Activated CD8-positive, alpha-beta memory T cell treated with anti-CD3 and anti-CD28 coated beads, Interleukin-2, amount 10 ng/mL, durations not matched to agents 7 days and 5 days (primary cell): ENCODE data around the gene FDPS. TPM values are rescaled to one million over a fixed set of nuclear protein-coding genes. Genes with fewer than 3 reads are reported as not detected.

ENCODE experiments used
- ATAC-seq: fragments of 150-1000 bp; cut with Tn5 transposase; one replicate; pipeline ENCODE4 v1.10.0; 2021; ENCODE audit warnings: moderate library complexity
- CTCF ChIA-PET: fragments of 350-600 bp; sonication (Branson Sonifier 250); formaldehyde crosslinking; loops from one replicate; lab custom pipeline; 2021; ENCODE audit warnings: antibody characterized with exemption; lab: Charles Lee
- DNase-seq: peaks from one replicate; pipeline ENCODE4 v3.0.0-alpha.2; 2020
- H3K27ac Mint-ChIP-seq: one replicate; pipeline ENCODE4 v1.8.0; 2021; ENCODE audit warnings: mild to moderate bottlenecking, mixed read lengths
- H3K27me3 Mint-ChIP-seq: one replicate; pipeline ENCODE4 v1.8.0; 2021; ENCODE audit warnings: mixed read lengths
- H3K36me3 Mint-ChIP-seq: one replicate; pipeline ENCODE4 v1.8.0; 2021; ENCODE audit warnings: mild to moderate bottlenecking, mixed read lengths
- H3K4me1 Mint-ChIP-seq: one replicate; pipeline ENCODE4 v1.8.0; 2021; ENCODE audit warnings: mixed read lengths
- H3K4me3 Mint-ChIP-seq: one replicate; pipeline ENCODE4 v1.8.0; 2021; ENCODE audit warnings: mild to moderate bottlenecking, moderate library complexity, mixed read lengths
- H3K9me3 Mint-ChIP-seq: one replicate; pipeline ENCODE4 v1.8.0; 2022; ENCODE audit warnings: low read depth, mixed read lengths
- total RNA-seq, 2 experiments: library from RNA; stranded (reverse); gene quantifications; one replicate each; pipeline ENCODE4 v1.2.3, GENCODE V29; 2021

FDPS gene
- 100 to 1,000 TPM; 329 to 406 TPM for total RNA-seq

DNA sequence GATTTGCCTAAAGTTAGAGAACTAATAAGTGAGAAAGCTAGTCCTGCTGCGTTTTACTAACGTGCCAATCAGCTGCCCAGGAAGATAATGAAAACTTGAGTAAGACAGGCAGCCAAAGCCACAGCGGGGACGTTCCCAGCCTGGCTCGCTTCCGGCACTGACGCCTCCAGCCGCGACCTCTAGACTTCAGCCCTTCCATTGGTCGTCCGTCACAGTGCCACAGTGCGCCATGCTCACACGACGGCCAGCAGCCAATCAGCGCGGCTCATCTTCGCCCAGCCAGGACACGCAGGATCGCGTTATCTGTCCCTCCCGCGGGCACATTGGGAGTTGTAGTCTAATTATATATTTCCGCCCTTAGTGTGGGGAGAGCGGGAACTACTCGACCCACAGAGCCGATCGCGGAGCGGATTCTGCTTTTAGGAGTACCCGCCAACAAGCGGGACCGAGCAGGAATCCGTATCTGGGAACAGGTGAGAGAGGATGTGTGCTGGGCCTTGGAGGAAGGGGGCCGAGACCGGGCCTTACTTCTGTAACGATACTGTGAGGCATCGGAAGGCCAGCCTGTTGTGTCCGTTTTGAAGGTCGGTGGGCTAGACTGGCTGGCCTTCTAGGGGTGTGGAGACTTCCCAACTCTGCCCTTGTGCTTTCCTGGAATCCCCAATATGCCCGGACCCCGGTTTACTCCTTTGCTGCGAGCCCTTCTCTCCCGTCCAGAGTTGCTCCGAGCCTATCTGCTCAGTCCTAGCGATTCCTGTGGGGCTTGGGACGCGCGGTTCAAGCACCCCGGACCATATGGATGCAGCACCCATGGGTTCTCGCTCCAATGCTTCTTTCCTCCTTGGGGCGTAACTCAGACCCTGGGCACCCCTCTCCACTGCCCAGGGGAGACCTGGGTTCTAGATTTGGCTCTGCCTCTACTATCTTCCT lies at the start of gene FDPS:
Gene FDPS, plus strand, starts transcription at position 374 of the 930 bp plus-strand sequence. CDS start 924 bp downstream, outside the sequence.
- H3K4me3 Mint-ChIP-seq = peak within 1 kb of the TSS; percentile 97
- ATAC-seq (peak; percentile 99), DNase-seq (peak; percentile 99)
- peak within 1 kb of the TSS; percentile 96 for H3K27ac Mint-ChIP-seq
- no peaks in the 10 kb centered on the region for H3K9me3 Mint-ChIP-seq
- peaks cover 37% of the 10 kb centered on the region for H3K36me3 Mint-ChIP-seq
- H3K27me3 Mint-ChIP-seq = no peaks in the 10 kb centered on the region
- H3K4me1 Mint-ChIP-seq = peaks cover 42% of the 10 kb centered on the region
- CTCF ChIA-PET = interaction anchor here (1.0 to 5.9 kb wide), 13 partner anchors 11 to 227 kb away, joined by 3 to 67 read pairs (median 7); partner anchors contain the start of genes CLK2, ENTREP3, RUSC1 and SCAMP3

DNA sequence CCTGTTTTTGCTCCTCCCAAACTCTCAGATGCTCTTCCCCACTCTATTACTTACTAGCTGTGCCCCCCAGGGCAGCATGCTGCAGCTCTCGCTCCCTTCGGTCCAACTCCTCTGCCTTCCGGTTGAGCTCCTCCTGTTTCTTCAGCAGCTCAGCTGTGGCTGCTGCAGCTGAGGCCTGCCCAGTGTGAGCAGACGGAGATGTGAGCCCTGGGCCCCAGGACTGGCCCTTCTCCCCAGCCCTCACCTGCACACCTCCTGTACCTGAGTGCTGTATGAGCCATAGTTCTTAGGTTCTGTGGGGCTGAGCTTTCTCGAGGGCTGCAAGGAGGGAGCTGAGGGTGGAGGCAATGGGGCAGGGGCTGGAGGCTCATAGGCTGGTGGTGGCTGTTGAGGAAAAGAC lies 48.4 kb upstream of the FDPS start:
- ATAC-seq (no peak), DNase-seq (no peak)
- Mint-ChIP-seq H3K4me3 (peak overlapping the region; percentile 95), H3K36me3 (peaks cover 47% of the 10 kb centered on the region), H3K27ac (no peak overlapping the region), H3K4me1 (peaks cover 42% of the 10 kb centered on the region), H3K27me3 (no peaks in the 10 kb centered on the region), H3K9me3 (no peaks in the 10 kb centered on the region)
- CTCF ChIA-PET = interaction anchor here (1.0 to 4.7 kb wide), 4 partner anchors 11 to 87 kb away, joined by 3 to 97 read pairs (median 10); partner anchors contain the start of genes CLK2 and KRTCAP2

DNA sequence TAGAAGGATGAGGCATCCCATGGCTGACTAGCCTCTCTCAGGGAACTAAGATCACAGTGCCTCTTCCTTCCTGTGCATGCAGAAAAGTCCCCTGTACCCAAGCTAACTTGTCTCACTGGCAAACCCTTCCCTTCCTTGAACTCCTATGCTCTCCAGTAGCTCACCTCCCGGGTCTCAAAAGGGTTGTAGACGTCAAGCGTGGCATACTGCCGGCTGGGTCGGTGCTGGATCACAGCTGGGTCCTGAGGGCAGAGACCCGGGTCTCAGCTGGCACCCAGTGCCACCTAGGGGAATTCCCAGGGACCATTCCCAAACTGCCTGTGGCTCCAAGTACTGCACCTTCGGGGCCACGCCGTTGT lies 47.2 kb upstream of the FDPS start:
- Mint-ChIP-seq H3K9me3 (no peaks in the 10 kb centered on the region), H3K4me1 (peaks cover 39% of the 10 kb centered on the region), H3K4me3 (peak overlapping the region; percentile 95), H3K36me3 (peaks cover 57% of the 10 kb centered on the region), H3K27ac (peak overlapping the region; percentile 86), H3K27me3 (no peaks in the 10 kb centered on the region)
- CTCF ChIA-PET = interaction anchor here (0.9 to 4.7 kb wide), 9 partner anchors 10 to 88 kb away, joined by 3 to 97 read pairs (median 4); partner anchors contain the start of genes CLK2, FDPS and KRTCAP2
- DNase-seq = peak; percentile 55
- peak; percentile 13 for ATAC-seq

DNA sequence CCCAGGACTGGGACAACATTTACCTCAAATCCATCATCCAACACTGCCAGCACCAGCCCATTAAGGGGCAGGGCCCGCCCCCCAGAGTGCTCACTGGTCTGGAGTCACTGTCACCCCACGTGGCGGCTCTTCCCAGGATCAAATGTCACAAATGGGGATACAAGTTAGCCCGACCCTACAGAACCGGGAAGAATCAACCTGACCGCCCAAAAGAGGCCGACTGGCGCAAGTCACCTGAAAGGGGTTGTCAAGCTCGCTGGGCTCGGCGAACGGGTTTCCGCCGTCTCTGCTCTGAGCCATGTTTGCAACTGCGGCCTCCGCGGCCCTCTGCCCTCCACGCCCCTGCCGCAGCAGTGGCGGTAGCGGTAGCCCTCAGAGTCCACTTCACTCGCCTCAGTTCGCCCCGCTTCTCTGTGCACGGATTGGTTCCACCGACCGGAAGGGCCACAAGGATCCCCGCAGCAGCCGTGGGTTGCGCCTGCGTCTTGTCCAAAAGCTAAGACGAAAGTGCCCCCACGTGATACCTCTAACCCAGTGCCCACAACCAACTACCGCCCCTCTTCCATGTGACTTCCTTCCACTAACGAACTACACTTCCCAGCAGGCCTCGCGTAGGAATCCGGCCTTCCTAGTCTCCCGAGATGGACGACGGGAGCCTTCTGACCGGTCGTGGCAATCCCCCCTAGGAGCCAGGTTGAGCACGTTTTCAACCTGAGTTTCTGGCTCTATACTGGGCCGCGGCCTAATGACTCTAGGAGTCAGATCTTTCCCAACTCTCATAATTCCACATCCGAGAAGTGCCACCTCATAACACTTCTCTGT lies 46.6 kb upstream of the FDPS start, which contains the start of gene SCAMP3:
Gene SCAMP3, minus strand, starts transcription at position 509 of the 822 bp plus-strand sequence. Its CDS starts 209 bp downstream, at position 300.
- peaks cover 39% of the 10 kb centered on the region for H3K4me1 Mint-ChIP-seq
- H3K27ac Mint-ChIP-seq = peak within 1 kb of the TSS; percentile 86
- H3K27me3 Mint-ChIP-seq = no peaks in the 10 kb centered on the region
- H3K36me3 Mint-ChIP-seq = peaks cover 60% of the 10 kb centered on the region
- DNase-seq (peak; percentile 95), ATAC-seq (peak; percentile 97)
- CTCF ChIA-PET = interaction anchor here (0.9 to 4.7 kb wide), 9 partner anchors 9 to 89 kb away, joined by 3 to 97 read pairs (median 4); partner anchors contain the start of genes CLK2, FDPS and KRTCAP2
- H3K9me3 Mint-ChIP-seq = no peaks in the 10 kb centered on the region
- peak within 1 kb of the TSS; percentile 95 for H3K4me3 Mint-ChIP-seq

DNA sequence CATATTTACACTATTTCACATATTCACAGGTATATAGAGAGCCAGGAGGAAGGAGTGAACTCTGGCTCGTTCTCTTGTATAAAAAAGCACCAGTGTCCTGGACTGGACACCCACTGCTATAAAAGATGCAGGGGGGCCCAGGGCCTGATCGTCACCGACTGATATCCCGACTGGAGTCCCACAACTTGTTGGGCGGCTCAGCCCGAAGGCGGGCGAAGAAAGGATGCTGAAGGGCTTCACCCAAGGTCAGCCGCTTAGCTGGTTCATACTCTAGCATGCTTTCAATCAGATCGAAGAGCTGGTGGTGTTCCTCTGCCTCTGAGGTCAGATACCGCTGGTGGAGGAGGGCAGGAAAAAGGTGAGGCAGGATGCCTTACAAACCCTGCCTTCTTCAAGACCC lies 45.6 kb upstream of the FDPS start:
- no peaks in the 10 kb centered on the region for H3K27me3 Mint-ChIP-seq
- ATAC-seq = no peak
- no peak overlapping the region for H3K4me3 Mint-ChIP-seq
- peak overlapping the region; percentile 45 for H3K27ac Mint-ChIP-seq
- no peak for DNase-seq
- peaks cover 63% of the 10 kb centered on the region for H3K36me3 Mint-ChIP-seq
- peaks cover 39% of the 10 kb centered on the region for H3K4me1 Mint-ChIP-seq
- H3K9me3 Mint-ChIP-seq = no peaks in the 10 kb centered on the region
- CTCF ChIA-PET = interaction anchor here (1.0 to 6.1 kb wide), 4 partner anchors 12 to 329 kb away, joined by 3 to 49 read pairs (median 6); partner anchors contain the start of gene FDPS

DNA sequence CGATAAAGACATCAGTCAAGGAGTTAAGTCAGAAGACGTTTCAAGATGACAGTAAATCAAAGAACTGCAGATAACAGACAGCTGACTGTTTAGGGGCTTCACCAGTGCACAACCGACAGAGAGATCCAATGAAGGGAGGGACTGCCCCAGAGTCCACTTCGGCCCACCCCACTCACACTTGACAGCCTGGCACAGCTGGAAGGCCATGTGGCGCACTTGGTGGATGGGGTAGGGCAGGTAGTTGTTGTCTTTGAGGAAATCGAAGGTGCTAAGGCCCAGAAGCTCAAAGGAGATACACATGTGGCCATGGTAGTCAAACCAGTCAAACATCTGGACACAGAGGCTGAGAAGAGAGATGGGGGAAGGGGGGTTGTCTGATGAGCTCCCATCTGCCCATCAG lies 42.1 kb upstream of the FDPS start:
- H3K27ac Mint-ChIP-seq = no peak overlapping the region

DNA sequence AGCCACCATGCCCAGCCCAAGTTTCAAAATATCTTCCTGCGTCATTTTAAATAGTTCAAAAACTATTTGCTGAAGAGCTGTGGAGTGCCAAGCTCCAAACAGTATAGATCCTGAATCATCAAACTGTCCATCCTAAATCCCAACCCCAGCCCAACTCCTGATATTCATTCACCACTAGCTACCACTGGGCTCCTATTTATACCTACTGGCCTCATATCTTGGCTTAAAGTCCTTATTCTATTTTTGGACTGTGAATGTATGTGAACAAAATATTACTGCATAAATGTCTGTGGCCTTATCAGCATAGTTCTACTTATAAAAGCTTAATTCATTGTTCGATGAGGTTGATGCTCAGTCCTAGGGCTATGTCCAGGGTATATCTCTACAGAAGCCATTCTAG lies 41.3 kb upstream of the FDPS start:
- ATAC-seq (no peak), DNase-seq (no peak)
- Mint-ChIP-seq H3K36me3 (peaks cover 79% of the 10 kb centered on the region), H3K27ac (no peak overlapping the region), H3K27me3 (no peaks in the 10 kb centered on the region), H3K9me3 (no peaks in the 10 kb centered on the region), H3K4me1 (peaks cover 32% of the 10 kb centered on the region), H3K4me3 (no peak overlapping the region)
- CTCF ChIA-PET = interaction anchor here (1.2 to 6.1 kb wide), 2 partner anchors 16 to 55 kb away, joined by 4 to 49 read pairs; no protein-coding TSS in a partner anchor

More for the DNA sequence above, 42.1 kb upstream of the FDPS start:
- ATAC-seq (no peak), DNase-seq (no peak)
- H3K4me3 Mint-ChIP-seq = no peak overlapping the region
- H3K27me3 Mint-ChIP-seq = no peaks in the 10 kb centered on the region
- H3K36me3 Mint-ChIP-seq = peaks cover 78% of the 10 kb centered on the region
- no peaks in the 10 kb centered on the region for H3K9me3 Mint-ChIP-seq
- peaks cover 30% of the 10 kb centered on the region for H3K4me1 Mint-ChIP-seq
- CTCF ChIA-PET = interaction anchor here (1.2 to 6.1 kb wide), 5 partner anchors 10 to 59 kb away, joined by 4 to 49 read pairs (median 4); no protein-coding TSS in a partner anchor

DNA sequence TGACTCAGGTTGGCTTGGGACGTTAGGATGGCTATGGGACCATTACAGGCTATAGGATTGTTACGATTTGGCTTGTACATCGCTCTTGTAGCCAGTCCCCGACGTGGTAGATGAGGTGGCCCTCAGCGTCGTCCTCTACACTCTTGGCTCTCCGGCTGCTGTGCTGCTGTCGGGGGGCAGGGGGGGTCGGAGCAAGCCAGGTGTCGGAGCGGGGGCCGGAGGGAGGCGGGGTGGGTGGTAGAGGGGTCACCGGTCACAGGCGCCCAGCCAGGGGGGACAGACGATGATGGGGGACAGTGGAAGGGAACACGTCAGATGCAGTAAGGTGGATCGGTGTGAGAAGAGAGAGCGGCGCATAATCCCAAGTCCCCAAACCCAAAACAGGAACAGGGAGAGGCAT lies 40.0 kb upstream of the FDPS start:
- DNase-seq = no peak
- peaks cover 75% of the 10 kb centered on the region for H3K36me3 Mint-ChIP-seq
- H3K27me3 Mint-ChIP-seq = no peaks in the 10 kb centered on the region
- no peak overlapping the region for H3K27ac Mint-ChIP-seq
- ATAC-seq = no peak
- H3K9me3 Mint-ChIP-seq = no peaks in the 10 kb centered on the region
- no peak overlapping the region for H3K4me3 Mint-ChIP-seq
- H3K4me1 Mint-ChIP-seq = peaks cover 28% of the 10 kb centered on the region
- CTCF ChIA-PET = interaction anchor here (6.1 kb wide), 1 partner anchor 17 kb away, joined by 49 read pairs; no protein-coding TSS in a partner anchor

DNA sequence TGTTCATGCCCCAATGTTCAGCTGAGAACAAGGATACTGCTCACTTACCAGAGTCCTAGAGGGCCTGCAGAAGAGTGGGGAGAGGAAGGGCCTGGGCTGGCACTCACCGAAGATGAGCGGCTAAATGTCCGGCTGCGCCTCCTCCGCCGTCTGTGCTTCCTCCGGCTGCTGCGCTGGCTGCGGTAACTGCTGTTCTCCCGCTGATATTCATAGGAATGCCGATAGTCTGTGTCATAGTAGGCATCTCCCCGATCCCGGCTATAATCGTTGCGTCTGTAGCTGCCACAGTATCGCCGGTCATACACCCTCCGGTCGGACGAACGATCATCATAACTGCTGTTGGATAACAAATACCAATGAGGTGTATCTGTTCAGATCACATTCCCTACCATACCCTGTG lies 39.3 kb upstream of the FDPS start:
- no peak for DNase-seq
- ATAC-seq = no peak
- Mint-ChIP-seq H3K27ac (no peak overlapping the region), H3K27me3 (no peaks in the 10 kb centered on the region), H3K4me1 (peaks cover 30% of the 10 kb centered on the region), H3K9me3 (no peaks in the 10 kb centered on the region), H3K36me3 (peaks cover 70% of the 10 kb centered on the region), H3K4me3 (no peak overlapping the region)
- CTCF ChIA-PET = interaction anchor here (0.6 to 6.1 kb wide), 2 partner anchors 18 to 439 kb away, joined by 3 to 49 read pairs; no protein-coding TSS in a partner anchor

DNA sequence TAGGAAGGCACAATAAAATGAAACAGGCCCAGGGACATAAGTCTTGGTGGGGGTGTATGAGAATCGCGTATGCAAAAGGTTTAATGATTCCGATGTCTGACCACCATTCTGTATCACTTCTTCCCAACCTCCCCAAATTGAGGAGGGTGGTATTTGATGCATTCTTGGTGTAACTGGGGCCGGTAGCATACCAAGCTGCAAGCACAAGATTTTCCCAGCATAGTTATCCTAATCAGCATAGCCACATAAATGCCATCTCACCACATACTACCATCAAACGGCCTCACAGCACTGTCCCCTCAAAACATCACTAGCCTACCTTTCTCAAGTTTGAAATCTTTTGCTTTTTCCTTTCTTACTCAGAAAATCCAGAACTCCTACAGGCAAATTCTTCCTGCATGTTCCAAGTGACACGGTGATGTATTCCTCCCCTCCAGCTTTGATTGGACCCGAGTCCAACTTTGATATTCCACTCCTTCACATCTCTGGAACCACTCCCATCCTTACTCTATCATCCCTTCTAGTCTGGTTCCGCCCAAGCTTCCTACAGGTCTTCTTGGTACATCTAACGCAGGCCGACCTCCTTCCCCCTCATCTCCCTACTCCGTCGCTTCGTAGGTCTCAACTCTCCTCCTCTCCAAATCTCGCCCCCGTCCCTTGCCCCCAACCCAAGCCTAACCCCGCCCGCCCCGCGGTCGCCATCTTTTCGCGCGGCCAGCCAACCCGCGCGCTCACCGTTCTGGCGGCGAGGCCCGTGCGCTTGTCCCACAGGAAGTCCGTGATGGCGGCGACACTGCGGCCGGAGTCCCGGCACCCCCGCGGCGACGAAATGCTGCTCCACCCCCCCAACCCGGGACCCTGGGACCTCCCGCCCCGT lies 36.0 kb upstream of the FDPS start:
- Mint-ChIP-seq H3K27ac (peak overlapping the region; percentile 95), H3K9me3 (no peaks in the 10 kb centered on the region), H3K4me1 (peaks cover 43% of the 10 kb centered on the region), H3K27me3 (no peaks in the 10 kb centered on the region), H3K36me3 (peaks cover 42% of the 10 kb centered on the region), H3K4me3 (peak overlapping the region; percentile 98)
- CTCF ChIA-PET = interaction anchor here (0.7 to 7.7 kb wide), 10 partner anchors 11 to 806 kb away, joined by 3 to 68 read pairs (median 3); partner anchors contain the start of genes ENTREP3 and FDPS
- DNase-seq = no peak
- peak; percentile 32 for ATAC-seq

DNA sequence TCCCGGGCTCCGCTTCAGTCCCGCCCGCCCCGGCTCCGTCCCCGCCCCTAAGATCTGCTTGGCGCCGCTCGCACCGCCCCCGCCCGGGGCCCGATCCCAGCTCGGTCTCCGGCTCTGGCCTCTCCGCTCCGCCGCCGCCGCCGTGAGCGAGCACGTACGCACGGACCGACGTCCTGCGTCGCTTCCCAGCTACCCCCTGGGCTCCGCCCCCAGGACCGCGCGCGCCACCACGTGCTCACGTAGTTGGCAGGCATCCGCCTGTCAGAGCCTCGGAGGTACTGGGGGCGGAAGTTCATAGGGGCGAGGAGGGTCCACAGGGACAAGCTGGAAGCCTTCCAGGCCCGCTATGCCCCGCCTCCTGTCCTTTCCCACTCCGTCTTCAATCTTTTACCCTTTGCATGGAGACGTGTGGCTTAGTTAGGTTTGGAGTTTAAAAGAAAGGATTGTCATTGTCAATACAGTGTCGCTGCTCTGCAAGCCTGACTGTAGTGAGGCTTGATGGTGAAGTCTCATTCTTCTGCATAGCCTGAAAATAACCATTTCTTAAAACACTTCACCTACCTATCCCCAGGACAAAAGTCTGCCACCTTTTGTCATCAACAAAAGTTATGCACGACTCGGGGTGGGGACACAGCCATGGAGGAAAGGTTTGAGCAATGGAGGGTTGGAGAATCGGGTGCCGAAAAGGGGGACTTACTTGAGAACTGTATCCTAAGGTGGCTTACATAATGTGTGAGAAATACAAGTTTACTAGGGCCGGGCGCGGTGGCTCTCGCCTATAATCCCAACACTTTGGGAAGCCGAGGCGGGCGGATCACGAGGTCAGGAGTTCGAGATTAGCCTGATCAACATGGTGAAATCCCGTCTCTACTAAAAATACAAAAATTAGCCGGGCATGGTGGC lies 35.1 kb upstream of the FDPS start, which contains the start of gene CLK2:
Gene CLK2, minus strand, starts transcription at position 162 of the 903 bp plus-strand sequence. CDS start 2,527 bp downstream, outside the sequence.
- CTCF ChIA-PET = interaction anchor here (0.7 to 7.7 kb wide), 11 partner anchors 12 to 807 kb away, joined by 3 to 68 read pairs (median 3); partner anchors contain the start of gene FDPS
- peak within 1 kb of the TSS; percentile 98 for H3K4me3 Mint-ChIP-seq
- peak; percentile 88 for ATAC-seq

More for the DNA sequence above, 35.1 kb upstream of the FDPS start, which contains the start of gene CLK2:
- H3K9me3 Mint-ChIP-seq = no peaks in the 10 kb centered on the region
- DNase-seq = peak; percentile 98
- peak within 1 kb of the TSS; percentile 95 for H3K27ac Mint-ChIP-seq
- H3K27me3 Mint-ChIP-seq = no peaks in the 10 kb centered on the region
- H3K36me3 Mint-ChIP-seq = peaks cover 33% of the 10 kb centered on the region
- peaks cover 47% of the 10 kb centered on the region for H3K4me1 Mint-ChIP-seq
